UCSD-AML1 (cell line): ENCODE results near the gene CROCC2.

Experiments used
- DNase-seq: peaks from one replicate; lab custom pipeline; 2025; ENCODE audit not compliant: unreplicated experiment; lab: John Stamatoyannopoulos, UW

CROCC2 gene

GRCh38 chr2:240891492-240892340 is 14.4 kb upstream of the CROCC2 start:
- DNase-seq: no peak

- no peak for DNase-seq
These were observed 13.8 kb upstream of the CROCC2 start for GRCh38 chr2:240892356-240892755.

GRCh38 chr2:240892925-240893324 is 13.2 kb upstream of the CROCC2 start:
- DNase-seq: no peak

- peak; percentile 30 for DNase-seq
These were observed 12.7 kb upstream of the CROCC2 start for GRCh38 chr2:240893363-240893844.

- no peak for DNase-seq
These were observed 12.1 kb upstream of the CROCC2 start for GRCh38 chr2:240894006-240894405.

GRCh38 chr2:240894836-240895558 is 11.1 kb upstream of the CROCC2 start:
- DNase-seq: no peak

- no peak for DNase-seq
These were observed 10.3 kb upstream of the CROCC2 start, which contains the start of gene MAB21L4 for GRCh38 chr2:240895656-240896388. MAB21L4 (minus strand) TSS chr2:240896156; CDS start chr2:240895997, 159 bp downstream.

- no peak for DNase-seq
These were observed 9.7 kb upstream of the CROCC2 start for GRCh38 chr2:240896394-240896793.

- no peak for DNase-seq
These were observed 9.1 kb upstream of the CROCC2 start for GRCh38 chr2:240896871-240897692.

GRCh38 chr2:240898108-240898730 is 7.9 kb upstream of the CROCC2 start:
- DNase-seq: no peak

GRCh38 chr2:240898731-240899467 is 7.2 kb upstream of the CROCC2 start:
- DNase-seq: no peak

- DNase-seq: no peak
These were observed 6.7 kb upstream of the CROCC2 start for GRCh38 chr2:240899468-240899865.

- DNase-seq: no peak
These were observed 5.8 kb upstream of the CROCC2 start for GRCh38 chr2:240900141-240900860.

- DNase-seq: no peak
These were observed 4.0 kb upstream of the CROCC2 start for GRCh38 chr2:240901986-240902614.

GRCh38 chr2:240902615-240903041 is 3.5 kb upstream of the CROCC2 start:
- no peak for DNase-seq

GRCh38 chr2:240903191-240904060 is 2.7 kb upstream of the CROCC2 start:
- no peak for DNase-seq
